Measurements from ENCODE around the gene MBTPS2.

GRCh38 chrX:21883258-21883657, 43.8 kb downstream of the MBTPS2 start:
- TF ChIP-seq, protein P1, sequence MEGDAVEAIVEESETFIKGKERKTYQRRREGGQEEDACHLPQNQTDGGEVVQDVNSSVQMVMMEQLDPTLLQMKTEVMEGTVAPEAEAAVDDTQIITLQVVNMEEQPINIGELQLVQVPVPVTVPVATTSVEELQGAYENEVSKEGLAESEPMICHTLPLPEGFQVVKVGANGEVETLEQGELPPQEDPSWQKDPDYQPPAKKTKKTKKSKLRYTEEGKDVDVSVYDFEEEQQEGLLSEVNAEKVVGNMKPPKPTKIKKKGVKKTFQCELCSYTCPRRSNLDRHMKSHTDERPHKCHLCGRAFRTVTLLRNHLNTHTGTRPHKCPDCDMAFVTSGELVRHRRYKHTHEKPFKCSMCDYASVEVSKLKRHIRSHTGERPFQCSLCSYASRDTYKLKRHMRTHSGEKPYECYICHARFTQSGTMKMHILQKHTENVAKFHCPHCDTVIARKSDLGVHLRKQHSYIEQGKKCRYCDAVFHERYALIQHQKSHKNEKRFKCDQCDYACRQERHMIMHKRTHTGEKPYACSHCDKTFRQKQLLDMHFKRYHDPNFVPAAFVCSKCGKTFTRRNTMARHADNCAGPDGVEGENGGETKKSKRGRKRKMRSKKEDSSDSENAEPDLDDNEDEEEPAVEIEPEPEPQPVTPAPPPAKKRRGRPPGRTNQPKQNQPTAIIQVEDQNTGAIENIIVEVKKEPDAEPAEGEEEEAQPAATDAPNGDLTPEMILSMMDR (IDR thresholded peaks at IDR 0.05) = no peak
- TF ChIP-seq POLR2A (IDR thresholded peaks at IDR 0.05) (no peak), POLR2AphosphoS5 (IDR thresholded peaks at IDR 0.05; ENCODE audit: insufficient read depth in 1 of 2, low read depth in 1 of 2) (no peak)
